GM12891 (cell line): Measurements from ENCODE around the gene PLEKHA5.

Experiments used
- POLR2A ChIP-seq: IDR thresholded peaks from 2 replicates; pipeline ENCODE4 v1.6.1; 2011; ENCODE audit warnings: low read depth, low read length, control low read depth
- POLR2AphosphoS5 ChIP-seq: IDR thresholded peaks from 2 replicates; pipeline ENCODE4 v1.6.1; 2011; ENCODE audit warnings: low read depth, low read length, control low read depth

DNA sequence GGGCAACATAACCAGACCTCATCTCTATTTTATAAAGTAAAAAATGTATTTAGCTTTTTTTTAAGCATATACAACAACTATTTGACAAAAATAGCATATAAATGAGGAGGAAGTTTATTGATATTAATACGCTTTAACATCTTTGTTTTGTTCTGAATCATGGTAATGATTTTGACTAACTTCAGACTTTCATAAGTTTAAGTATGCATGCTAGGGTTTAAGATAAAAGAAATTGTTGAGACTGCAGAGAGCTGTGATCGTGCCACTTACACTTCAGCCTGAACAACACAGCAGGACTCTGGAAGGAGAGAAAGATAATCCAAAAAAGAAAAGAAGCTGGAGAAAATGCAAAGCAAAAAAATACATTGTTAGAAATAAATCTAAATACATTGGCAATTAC is 221.8 kb downstream of the PLEKHA5 start:
- TF ChIP-seq POLR2AphosphoS5 = no peak
- TF ChIP-seq POLR2A = no peak
